Measurements from ENCODE around the gene PLAC9.
A peak's percentile ranks its signal among the peaks of the same experiment; 100 is the strongest.
"Not testable (repeated sequence)": the region's sequence is repeated elsewhere in the genome, so short reads cannot be mapped to it uniquely, and the experiment has no call there.

PLAC9 gene

GRCh38 chr10:80140251-80140650, 7.7 kb downstream of the PLAC9 start:
- DNase-seq, result no peak

DNA sequence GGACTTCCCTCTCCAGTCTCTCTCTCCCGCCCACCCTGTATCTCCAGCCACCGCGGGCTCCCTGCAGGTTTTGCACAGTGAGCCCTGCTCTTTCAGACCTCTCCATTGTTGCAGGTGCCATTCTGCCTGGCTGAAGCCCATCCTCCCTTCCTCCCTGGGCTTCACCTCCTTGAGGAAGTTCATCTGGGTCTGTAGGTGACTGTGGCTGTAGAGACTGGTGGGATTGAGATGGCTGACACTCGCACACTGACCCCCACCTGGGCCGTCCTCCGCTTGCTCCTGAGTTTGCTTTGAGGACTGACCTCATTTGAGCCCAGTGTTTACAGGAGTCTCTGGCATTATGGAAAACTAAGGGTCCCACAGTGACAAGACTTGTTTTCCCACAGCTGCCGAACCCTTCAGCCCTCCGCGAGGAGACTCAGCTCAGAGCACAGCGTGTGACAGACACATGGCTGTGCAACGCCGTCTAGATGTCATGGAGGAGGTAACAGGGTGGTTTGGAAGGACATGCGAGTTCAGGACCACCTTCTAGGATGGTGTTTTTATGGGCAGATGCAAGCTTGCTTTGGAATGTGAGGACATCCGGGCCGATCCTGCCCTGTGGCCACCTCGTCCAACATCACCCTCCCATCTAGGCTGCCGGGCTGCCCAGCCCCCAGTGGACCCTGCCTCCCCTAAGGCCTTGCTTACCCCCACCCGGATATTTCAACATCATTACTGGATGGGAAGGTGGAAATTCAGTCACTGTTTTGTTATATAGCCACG, 9.3 kb downstream of the PLAC9 start:
- no peak for DNase-seq

DNA sequence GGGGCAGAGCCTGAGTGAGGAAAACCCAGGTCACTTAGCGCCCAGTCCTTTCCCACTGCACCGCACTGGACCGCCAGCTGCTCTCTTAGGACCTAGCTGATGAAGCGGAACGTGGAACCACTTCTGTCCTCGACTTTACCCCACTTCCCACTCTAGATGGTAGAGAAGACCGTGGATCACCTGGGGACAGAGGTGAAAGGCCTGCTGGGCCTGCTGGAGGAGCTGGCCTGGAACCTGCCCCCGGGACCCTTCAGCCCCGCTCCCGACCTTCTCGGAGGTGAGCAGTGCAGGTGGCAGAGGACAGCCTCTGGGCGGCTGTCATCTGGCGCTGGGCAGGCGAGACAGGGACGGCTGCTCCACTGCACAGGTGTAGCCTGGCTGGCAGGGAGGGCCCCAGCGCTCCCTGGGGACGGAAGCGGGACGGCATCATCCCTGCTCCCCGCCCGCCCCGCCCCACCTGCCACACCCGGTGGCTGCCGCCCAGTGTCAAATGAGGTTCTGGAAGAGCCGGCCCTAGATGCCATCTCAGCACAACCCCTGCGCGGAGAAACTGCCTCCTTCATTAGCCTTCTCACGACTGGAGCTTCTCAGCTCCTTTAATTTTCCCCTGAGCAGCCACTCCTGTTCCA, 11.7 kb downstream of the PLAC9 start:
- DNase-seq, result no peak

- DNase-seq, result peak; percentile 82 to 83
Measured at GRCh38 chr10:80144696-80145131, 12.2 kb downstream of the PLAC9 start.

DNA sequence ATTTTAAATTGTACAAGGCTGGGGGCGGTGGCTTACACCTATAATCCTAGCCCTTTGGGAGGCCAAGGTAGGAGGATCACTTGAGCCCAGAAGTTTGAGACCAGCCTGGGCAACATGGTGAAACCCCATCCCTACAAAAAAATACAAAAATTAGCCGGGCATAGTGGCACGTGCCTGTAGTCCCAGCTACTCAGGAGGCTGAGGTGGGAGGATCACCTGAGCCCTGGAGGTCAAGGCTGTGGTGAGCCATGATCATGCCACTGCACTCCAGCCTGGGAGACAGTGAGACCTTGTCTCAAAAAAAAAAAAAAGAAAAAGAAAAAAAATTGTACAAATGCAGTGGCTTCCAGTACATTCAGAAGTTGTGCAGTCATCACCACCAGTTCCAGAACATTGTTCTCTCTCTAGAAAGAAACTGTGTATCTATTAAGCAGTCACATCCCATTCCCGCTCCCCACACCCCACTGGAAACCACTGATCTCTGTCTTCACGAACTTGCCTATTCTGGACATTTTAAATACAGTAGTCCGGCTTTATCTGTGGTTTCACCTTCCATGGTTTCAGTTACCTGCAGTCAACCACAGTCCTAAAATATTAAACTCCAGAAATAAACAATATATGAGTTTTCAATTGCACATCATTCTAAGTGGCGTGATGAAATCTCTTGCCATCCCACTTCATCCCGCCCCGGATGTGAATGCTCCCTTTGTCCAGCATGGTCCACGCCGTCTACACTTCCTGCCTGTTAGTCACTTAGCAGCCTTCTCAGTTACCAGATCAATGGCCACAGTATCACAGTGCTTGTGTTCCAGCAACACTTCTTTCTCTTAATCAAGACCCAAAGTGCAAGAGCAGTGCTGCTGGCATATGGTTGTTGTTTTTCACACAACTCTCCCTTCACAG, 13.1 kb downstream of the PLAC9 start:
- DNase-seq, result not testable (repeated sequence)

DNA sequence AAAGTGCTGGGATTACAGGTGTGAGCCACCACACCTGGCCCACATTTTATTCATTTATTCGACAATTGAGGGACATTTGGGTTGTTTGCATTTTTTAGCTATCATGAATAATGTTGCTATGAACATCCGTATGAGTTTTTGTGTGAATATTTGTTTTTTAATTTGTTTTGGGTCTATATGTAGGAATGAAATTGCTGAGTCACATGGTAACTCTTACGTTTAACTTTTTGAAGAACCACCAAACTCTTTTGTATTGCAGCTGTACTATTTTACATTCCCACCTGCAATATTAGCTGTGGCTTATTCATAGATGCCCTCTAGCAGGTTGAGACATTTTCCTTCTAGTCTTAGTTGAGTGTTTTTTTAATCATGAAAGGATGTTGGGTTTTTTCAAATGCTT, 14.4 kb downstream of the PLAC9 start:
- no peak for DNase-seq

DNA sequence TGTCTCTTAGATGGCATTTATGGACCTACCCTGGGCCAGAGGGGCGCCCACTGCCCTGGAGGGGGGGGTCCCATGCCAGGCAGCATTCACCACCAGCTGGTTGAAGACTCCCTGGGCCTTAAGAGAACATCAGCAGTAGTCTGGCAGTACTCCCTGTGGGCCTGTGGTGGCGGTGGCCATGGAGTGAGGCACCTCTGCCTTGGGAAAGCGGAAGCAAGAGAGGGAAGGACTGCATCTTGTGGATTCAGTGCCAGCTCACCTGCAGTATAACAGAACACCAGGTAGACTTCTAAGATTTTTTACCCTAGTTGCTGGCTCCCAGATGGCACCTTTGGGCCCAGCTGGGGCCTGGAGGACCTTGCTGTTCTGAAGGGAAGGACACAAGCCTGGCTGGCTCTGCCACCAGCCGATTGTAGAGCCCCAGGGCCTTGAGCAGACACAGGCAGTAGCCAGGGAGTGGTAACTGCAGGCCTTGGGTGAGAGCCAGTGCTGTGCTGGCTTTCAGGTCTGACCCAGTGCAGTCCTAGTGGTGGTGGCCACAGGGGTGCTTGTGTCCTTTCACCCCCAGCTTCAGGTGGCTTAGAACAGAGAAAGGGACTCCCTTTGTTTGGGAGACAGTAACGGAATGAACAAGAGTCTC, 15.8 kb downstream of the PLAC9 start:
- DNase-seq, result no peak

- DNase-seq, result no peak
Measured at GRCh38 chr10:80149123-80149522, 16.6 kb downstream of the PLAC9 start.

GRCh38 chr10:80150172-80150571, 17.6 kb downstream of the PLAC9 start:
- no peak for DNase-seq

DNA sequence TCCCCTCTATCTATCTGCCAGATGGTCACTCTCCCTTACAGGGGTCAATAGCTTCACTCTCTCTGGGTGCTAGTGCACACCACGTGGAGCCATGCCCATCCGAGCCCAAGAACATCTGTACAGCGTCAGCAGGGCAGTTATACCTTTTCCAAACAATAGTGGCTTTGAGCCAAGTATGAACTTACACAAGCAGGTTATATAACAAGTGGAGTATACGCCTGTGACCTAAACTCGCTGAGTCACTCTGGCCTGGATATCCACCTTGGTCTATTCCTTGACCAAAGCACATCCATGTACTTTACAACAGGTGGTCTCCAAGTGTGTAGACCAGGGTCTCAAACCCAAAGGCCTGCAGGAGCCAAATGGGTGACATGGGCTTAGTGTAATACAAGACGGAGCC, 20.3 kb downstream of the PLAC9 start:
- DNase-seq, result no peak

GRCh38 chr10:80153460-80153859, 20.9 kb downstream of the PLAC9 start:
- DNase-seq, result no peak

- no peak for DNase-seq
Measured at GRCh38 chr10:80154626-80154977, 22.1 kb downstream of the PLAC9 start.

GRCh38 chr10:80154978-80155695, 22.6 kb downstream of the PLAC9 start:
- no peak for DNase-seq

GRCh38 chr10:80155696-80156215, 23.2 kb downstream of the PLAC9 start:
- no peak for DNase-seq

DNA sequence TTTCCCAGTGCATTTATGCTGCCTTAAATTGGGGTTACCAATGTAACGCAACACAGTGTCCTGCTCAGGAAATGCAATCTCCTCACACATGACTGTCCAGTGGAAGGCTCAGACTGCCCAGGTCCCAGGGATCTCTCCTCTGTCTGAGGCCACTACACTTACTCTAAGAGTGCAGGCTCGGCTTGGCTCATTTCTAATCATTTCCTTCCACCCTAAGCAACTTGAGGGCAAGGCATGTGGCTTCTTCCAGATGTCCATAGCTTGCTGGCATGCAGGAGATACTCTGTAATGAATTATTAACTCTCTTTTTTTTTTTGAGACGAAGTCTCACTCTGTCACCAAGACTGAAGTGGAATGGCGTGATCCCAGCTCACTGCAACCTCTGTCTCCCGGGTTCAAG, 23.7 kb downstream of the PLAC9 start:
- no peak for DNase-seq

DNA sequence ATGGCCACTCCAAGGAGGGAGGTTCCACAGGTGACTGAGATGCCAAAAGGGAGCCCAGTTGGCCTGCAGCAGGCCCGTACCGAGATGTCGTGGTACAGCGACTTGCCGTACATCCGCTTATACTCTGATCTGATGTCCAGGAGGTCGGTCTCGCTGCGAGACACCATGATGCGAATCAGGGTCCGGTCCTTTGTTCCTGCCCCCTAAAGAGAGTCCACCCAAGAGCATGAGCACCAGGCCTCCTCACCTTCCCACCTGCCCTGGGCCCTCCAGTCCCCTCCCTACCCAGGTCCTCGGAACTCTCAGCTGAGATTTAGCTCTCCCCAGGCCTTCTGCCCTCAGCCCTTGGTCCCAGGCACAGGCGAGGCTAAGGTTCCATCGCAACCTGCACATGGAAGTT, 25.0 kb downstream of the PLAC9 start:
- no peak for DNase-seq

DNA sequence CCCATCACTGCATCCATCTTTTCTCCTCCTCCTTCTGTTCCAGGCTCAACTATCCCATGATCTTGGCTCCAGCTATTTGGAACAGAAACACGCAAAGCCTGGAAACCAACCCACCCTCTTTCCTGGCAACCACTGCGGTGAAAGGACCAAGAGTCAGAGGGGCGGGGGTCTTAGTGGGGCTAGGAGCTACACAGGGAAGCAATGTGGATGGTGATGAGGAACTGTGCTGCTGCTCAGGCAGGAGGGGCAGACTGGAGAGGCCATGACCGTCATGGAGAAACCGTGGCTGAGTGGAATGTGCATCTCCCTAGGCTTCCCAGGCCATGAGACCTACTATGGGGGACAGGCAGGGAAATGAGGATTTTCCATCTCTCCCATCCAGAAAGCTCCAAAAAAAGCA, 25.6 kb downstream of the PLAC9 start:
- no peak for DNase-seq

DNA sequence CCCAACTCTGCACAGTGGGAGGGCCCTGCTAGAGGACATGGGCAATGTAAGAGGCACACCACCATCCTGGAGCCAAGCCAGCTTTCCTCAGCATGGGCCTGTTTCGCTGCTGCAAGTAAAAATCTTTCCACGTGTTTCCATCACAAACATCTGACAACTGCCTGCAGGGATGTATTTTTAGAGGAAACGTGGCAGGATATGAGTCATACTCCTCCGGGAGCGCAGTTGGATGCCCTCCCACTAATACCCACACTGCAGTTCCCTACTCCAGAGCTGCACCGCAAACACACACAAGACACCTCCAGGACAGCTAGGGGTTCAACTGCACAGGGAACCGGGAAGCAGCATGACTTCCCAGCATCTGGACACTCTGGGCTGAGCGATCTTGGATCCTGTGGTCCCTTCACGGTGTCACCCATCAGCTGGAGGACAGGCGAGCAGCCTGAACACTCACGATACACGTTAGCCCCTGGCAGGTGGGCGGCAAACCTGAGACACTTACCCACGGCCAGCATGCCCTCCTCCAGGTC, 26.1 kb downstream of the PLAC9 start:
- peak; percentile 99 for DNase-seq

DNA sequence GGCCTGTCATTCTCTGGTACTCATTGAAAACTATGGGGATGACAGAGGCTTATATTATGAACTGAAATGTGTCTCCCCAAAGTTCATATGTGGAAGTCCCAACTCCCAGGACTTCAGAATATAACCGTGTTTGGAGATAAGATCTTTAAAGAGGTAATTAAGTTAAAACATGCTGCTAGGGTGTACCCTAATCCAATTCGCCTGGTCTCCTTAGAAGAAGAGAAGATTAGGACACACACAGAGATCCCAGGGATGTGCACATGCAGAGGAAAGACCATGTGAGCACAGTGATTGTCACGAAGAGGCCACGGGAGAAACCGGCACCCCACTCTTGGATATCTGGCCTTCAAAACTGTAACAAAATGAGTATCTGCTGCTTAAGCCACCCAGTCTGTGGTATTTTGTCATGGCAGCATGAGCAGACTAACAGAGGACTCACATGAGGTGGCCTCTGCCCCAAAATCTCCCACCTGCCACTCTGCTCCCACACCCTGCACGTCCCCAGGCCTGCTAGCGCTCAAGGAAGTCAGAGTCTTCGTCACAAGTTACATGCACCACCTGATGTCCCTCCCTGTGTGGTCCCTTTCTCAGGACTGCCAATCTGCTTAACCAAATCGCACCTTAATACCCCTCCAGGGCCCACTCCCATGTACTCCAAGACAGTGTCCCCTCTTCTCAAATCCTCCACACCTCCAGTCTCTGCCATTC, 26.8 kb downstream of the PLAC9 start:
- no peak for DNase-seq

DNA sequence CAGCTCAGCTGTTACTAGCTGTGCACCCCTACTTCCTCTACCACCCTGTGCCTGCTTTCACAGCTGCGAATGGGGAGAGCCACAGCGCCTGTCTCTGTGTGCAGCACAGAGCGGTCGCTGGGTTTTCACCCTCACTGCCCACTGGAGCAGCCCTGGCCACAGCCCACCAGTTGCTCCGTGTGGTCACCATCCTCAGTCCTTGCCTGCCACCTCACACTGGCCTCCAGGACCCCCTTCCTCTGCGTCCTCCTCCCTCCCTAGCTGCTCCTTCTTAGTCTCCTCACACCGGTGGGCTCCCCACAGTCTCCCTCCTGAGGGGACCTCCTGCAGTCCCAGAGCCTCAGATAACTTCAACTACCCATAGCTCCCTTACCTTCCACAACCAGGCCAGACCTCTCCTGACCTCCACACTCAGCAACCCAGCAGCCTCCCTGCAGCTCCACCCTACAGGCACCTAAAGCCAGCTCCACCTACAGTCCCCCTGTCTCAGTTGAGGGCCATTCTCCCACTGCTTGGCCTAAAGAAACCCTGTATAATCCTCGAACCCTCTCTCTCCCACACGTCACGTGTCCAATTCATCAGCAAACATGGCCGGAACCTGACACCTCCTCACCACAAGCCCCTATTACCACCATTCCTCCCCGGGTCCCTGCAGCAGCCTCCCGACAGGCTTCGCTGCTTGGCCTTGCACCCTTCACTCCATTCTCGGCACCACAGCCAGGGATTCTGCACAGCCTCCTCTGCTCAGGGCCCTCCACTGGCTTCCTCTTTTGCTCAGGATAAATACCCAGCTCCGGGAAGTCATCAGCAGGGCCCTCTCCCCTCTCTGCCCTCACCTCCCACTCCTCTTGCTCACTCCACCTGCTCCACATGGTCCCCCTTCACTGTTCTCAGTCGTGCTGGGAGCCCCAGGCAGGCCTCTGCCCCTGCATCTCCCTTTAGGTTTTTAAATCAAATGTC, 28.1 kb downstream of the PLAC9 start:
- peak; percentile 46 to 64 for DNase-seq

All from Kasumi-1 (cell line).